ENCODE results near the gene DENND1A. TPM values are rescaled to one million over a fixed set of nuclear protein-coding genes. Genes with fewer than 3 reads are reported as not detected.

DENND1A gene
- total RNA-seq, 1 experiment from 2014 or later: 13.0 TPM

GRCh38 chr9:123450996-123451395, 478.9 kb downstream of the DENND1A start:
- TF ChIP-seq CTCF (IDR thresholded peaks at IDR 0.05; ENCODE audit: unreplicated experiment): no peak
- no peak overlapping the region for H3K27ac Mint-ChIP-seq (ENCODE audit: unreplicated experiment)
- H3K36me3 Mint-ChIP-seq (ENCODE audit: insufficient read depth, unreplicated experiment): no peaks in the 10 kb centered on the region
- CTCF ChIA-PET: no interaction called here
- intact Hi-C loops (cut with micrococcal nuclease; ENCODE audit: unreplicated experiment): no loop called here
- no peak overlapping the region for H3K4me3 Mint-ChIP-seq (ENCODE audit: low read depth, unreplicated experiment)
- no peak for DNase-seq
- no peaks in the 10 kb centered on the region for H3K4me1 Mint-ChIP-seq (ENCODE audit: low read depth, unreplicated experiment)
- H3K27me3 Mint-ChIP-seq (ENCODE audit: unreplicated experiment): no peaks in the 10 kb centered on the region
- H3K9me3 Mint-ChIP-seq (ENCODE audit: low read depth, unreplicated experiment): no peaks in the 10 kb centered on the region
- no TSS peak for BruUV-seq (replicated peaks)

- Mint-ChIP-seq H3K36me3 (ENCODE audit: insufficient read depth, unreplicated experiment) (no peaks in the 10 kb centered on the region), H3K9me3 (ENCODE audit: low read depth, unreplicated experiment) (no peaks in the 10 kb centered on the region), H3K4me1 (ENCODE audit: low read depth, unreplicated experiment) (no peaks in the 10 kb centered on the region), H3K27me3 (ENCODE audit: unreplicated experiment) (no peaks in the 10 kb centered on the region), H3K4me3 (ENCODE audit: low read depth, unreplicated experiment) (no peak overlapping the region), H3K27ac (ENCODE audit: unreplicated experiment) (no peak overlapping the region)
- CTCF ChIA-PET: no interaction called here
- no peak for TF ChIP-seq CTCF (IDR thresholded peaks at IDR 0.05; ENCODE audit: unreplicated experiment)
- BruUV-seq (replicated peaks): no TSS peak
- no peak for DNase-seq
- intact Hi-C loops (cut with micrococcal nuclease; ENCODE audit: unreplicated experiment): no loop called here
Observed at GRCh38 chr9:123450098-123450770, 479.7 kb downstream of the DENND1A start.

GRCh38 chr9:123447934-123448646, 481.8 kb downstream of the DENND1A start:
- intact Hi-C loops (cut with micrococcal nuclease; ENCODE audit: unreplicated experiment): no loop called here

GRCh38 chr9:123445981-123446610, 483.8 kb downstream of the DENND1A start:
- CTCF ChIA-PET: no interaction called here
- BruUV-seq (replicated peaks): no TSS peak
- Mint-ChIP-seq H3K9me3 (ENCODE audit: low read depth, unreplicated experiment) (no peaks in the 10 kb centered on the region), H3K27ac (ENCODE audit: unreplicated experiment) (no peak overlapping the region), H3K27me3 (ENCODE audit: unreplicated experiment) (no peaks in the 10 kb centered on the region), H3K36me3 (ENCODE audit: insufficient read depth, unreplicated experiment) (no peaks in the 10 kb centered on the region), H3K4me1 (ENCODE audit: low read depth, unreplicated experiment) (no peaks in the 10 kb centered on the region), H3K4me3 (ENCODE audit: low read depth, unreplicated experiment) (no peak overlapping the region)
- intact Hi-C loops (cut with micrococcal nuclease; ENCODE audit: unreplicated experiment): no loop called here
- TF ChIP-seq CTCF (IDR thresholded peaks at IDR 0.05; ENCODE audit: unreplicated experiment): no peak
- DNase-seq: no peak

More at GRCh38 chr9:123447934-123448646, 481.8 kb downstream of the DENND1A start:
- no peak for DNase-seq
- Mint-ChIP-seq H3K27ac (ENCODE audit: unreplicated experiment) (no peak overlapping the region), H3K9me3 (ENCODE audit: low read depth, unreplicated experiment) (no peaks in the 10 kb centered on the region), H3K4me3 (ENCODE audit: low read depth, unreplicated experiment) (no peak overlapping the region), H3K36me3 (ENCODE audit: insufficient read depth, unreplicated experiment) (no peaks in the 10 kb centered on the region), H3K4me1 (ENCODE audit: low read depth, unreplicated experiment) (no peaks in the 10 kb centered on the region), H3K27me3 (ENCODE audit: unreplicated experiment) (no peaks in the 10 kb centered on the region)
- CTCF ChIA-PET: no interaction called here
- BruUV-seq (replicated peaks): no TSS peak
- no peak for TF ChIP-seq CTCF (IDR thresholded peaks at IDR 0.05; ENCODE audit: unreplicated experiment)

Data from Calu3 (cell line).